Astrocyte of the cerebellum (primary cell): Measurements from ENCODE around the gene PIGH.

Experiments
- DNase-seq: peaks from one replicate; pipeline ENCODE4 v3.0.0-alpha.2; 2011; ENCODE audit warnings: low read depth
- H3K4me3 ChIP-seq: 2 replicates; pipeline ENCODE4 v1.5.1; 2011; ENCODE audit warnings: mild to moderate bottlenecking, low read depth, low read length, moderate library complexity
- in situ Hi-C: cut with HindIII; loops from 2 replicates; pipeline ENCODE4 v1.10.0; 2017; ENCODE audit warnings: low sequenced_read_pairs
- TF ChIP-seq, protein P1 (sequence below): IDR thresholded peaks from 2 replicates; pipeline ENCODE4 v1.5.1; 2012; ENCODE audit warnings: low read length, low read depth, moderate library complexity, mild to moderate bottlenecking; ENCODE audit errors: missing control alignments

PIGH gene

DNA sequence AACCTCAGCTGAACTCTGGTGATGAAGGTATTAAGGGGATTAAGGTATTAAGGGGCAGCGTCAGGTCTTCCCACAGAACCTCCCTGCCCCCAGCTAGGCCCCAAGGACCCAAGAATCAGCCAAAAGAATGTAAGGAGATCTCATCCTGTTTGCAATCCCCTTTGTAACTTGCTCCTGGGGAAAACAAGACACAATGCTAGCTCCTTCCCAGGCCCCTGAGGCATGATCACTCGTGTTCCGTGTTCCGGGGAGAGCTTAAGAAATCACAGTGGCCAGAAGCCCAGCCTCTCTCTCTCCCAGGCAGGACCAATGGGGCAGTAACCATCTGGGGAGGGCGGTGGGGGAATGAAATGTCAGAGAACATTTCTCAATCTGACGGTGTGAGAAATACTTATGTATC is 33.2 kb downstream of the PIGH start:
- in situ Hi-C loops, result no loop called here
- TF ChIP-seq, protein P1, sequence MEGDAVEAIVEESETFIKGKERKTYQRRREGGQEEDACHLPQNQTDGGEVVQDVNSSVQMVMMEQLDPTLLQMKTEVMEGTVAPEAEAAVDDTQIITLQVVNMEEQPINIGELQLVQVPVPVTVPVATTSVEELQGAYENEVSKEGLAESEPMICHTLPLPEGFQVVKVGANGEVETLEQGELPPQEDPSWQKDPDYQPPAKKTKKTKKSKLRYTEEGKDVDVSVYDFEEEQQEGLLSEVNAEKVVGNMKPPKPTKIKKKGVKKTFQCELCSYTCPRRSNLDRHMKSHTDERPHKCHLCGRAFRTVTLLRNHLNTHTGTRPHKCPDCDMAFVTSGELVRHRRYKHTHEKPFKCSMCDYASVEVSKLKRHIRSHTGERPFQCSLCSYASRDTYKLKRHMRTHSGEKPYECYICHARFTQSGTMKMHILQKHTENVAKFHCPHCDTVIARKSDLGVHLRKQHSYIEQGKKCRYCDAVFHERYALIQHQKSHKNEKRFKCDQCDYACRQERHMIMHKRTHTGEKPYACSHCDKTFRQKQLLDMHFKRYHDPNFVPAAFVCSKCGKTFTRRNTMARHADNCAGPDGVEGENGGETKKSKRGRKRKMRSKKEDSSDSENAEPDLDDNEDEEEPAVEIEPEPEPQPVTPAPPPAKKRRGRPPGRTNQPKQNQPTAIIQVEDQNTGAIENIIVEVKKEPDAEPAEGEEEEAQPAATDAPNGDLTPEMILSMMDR, result no peak
- H3K4me3 ChIP-seq, result no peak overlapping the region
- no peak for DNase-seq

DNA sequence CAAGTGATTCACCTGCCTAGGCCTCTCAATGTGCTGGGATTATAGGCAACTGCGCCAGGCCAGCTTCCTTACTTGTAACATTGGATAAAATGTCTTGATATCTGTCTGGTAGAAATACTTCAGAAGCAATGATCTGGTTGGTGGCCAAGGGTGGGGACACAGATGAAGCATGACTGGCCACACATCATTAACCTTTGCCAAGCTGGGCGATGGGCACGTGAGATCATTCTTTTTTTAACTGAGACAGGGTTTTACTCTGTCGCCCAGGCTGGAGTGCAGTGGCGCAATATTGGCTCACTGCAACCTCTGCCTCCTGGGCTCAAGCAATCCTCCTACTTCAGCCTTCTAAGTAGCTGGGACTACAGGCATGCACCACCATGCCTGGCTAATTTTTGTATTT is 35.8 kb downstream of the PIGH start:
- in situ Hi-C loops, result no loop called here
- no peak for DNase-seq
- TF ChIP-seq, protein P1, result no peak
- H3K4me3 ChIP-seq, result no peak overlapping the region

DNA sequence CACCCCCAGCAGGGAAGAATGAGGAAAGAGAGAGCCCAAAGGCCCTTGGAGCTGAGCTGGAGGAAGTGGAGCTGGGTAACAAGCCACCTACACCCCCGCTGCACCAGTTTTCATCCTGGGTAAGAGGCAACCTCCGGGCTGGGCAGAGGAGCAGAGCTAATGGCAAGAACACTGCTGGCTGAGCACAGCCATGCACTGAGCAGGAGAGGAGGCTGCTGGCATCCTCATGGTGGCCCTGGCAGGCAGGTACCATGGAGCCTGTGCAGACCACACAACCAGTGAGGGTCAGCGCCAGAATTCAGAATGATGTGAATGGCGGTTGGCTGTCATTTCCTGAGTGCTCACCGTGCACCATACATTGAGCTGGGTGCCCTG is 37.3 kb downstream of the PIGH start:
- in situ Hi-C loops, result no loop called here
- no peak overlapping the region for H3K4me3 ChIP-seq
- TF ChIP-seq, protein P1, result no peak
- no peak for DNase-seq

DNA sequence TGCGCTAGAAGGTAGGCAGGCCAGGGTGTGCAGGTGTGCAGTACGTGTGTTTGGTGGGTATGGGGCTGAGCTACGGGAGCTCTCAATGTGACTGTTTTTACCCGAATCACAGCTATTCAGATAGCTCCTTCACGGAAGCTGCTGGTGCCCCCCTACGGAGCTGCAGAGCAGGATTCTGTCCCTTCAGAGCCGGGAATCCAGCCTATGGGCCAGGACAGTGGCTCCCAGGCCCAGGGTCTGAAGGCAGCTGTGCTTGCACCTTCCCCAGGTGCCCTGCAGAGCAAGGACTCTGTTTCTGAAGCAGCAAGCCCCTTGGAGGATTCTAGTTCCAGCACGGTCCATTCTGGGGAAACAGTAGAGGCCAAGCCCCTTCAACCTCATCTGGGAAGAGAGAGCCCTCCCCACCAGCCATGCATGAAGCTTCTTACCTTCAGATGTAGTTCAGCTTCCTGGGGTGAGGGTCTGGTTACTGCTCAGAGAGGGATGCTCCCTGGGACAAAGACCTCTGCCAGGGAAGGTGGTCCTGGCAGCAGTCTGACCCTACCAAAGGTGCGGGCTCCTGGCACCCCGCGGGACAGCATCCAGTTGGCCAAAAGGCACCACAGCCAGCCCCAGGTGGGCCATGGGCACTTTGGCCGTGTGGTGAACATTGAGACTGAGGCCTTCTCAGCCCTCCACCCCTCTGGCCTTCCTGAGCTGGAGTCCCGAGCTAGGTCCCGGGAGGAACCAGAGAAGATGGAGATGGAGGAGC is 37.9 kb downstream of the PIGH start:
- H3K4me3 ChIP-seq, result no peak overlapping the region
- TF ChIP-seq, protein P1, result no peak
- no peak for DNase-seq
- in situ Hi-C loops, result no loop called here

DNA sequence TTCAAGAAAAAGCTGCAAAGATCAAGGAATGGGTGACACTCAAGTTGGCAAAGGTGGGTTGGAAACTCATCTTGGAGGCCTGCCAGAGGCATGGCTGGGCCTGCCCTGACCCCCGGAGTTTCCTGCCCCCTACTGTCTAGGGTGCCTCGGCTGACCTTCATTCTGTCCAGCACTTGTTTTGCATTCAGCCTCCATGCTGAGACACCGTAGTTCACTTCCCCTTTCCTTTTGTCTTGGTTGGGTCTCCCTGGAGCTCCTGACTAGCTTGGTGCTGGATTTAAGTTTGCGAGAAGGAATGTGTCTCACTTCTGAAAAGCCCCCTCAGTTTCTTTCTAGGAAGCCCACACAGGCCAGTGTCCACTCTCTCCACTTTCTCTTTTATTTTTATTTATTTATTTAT is 40.4 kb downstream of the PIGH start:
- TF ChIP-seq, protein P1, result no peak
- in situ Hi-C loops, result no loop called here

DNA sequence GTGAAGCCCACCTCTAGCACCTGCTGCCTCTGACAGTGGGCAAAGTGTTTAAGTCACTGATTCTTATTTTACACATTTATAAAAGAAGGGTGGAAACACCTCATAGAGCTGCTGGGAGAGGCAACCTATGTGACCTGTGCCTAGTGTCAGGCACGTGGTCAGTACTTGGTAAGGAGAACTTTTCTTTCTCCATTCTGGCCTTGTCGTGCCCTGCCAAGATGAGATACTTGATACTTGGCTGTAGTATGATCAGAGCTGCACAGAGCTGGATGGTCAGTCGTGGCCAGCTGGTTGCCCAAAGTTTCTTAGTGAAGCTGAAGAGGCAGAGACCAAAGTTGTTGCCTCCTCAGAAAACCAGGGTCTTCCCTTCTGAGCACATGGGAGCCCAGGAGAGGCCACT is 42.4 kb downstream of the PIGH start:
- DNase-seq, result no peak
- in situ Hi-C loops, result no loop called here
- no peak overlapping the region for H3K4me3 ChIP-seq
- TF ChIP-seq, protein P1, result no peak

More for the DNA sequence above, 40.4 kb downstream of the PIGH start:
- DNase-seq, result no peak
- no peak overlapping the region for H3K4me3 ChIP-seq

DNA sequence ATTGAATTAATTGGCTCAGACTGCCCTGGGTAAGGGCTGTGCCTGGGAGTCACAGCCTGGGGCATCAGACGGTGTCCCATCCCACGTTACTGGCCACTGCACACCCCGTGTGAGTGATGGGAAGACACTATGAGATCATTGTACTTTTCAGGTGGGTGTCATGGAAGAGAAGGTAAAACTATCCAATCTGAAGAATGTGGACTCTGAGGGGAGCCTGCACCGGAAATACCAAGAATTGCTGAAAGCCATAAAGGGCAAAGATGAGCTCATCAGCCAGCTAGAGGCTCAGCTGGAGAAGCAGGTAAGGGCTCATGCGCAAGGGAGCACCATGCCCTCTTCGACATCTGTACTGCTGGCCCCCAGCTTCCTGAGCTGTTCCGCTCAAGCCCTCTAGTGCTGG is 43.0 kb downstream of the PIGH start:
- TF ChIP-seq, protein P1, result no peak
- no peak overlapping the region for H3K4me3 ChIP-seq
- in situ Hi-C loops, result no loop called here
- DNase-seq, result no peak
